Neural progenitor cell (in vitro differentiated cells): ENCODE measurements around the gene KCNJ9. TPM values are rescaled to one million over a fixed set of nuclear protein-coding genes. Genes with fewer than 3 reads are reported as not detected.

Source experiments
- DNase-seq: peaks from one replicate; pipeline ENCODE4 v3.0.0-alpha.2; 2016; ENCODE audit warnings: low spot score
- H2AFZ ChIP-seq: fragments of 200-600 bp; sonication (generic); replicated peaks from 2 replicates; pipeline ENCODE4 v1.6.1; 2016; ENCODE audit warnings: antibody characterized with exemption
- H3F3A ChIP-seq: fragments of 200-600 bp; sonication (generic); 2 replicates; pipeline ENCODE4 v1.6.1; 2016; ENCODE audit warnings: antibody characterized with exemption, low read depth
- H3K27ac ChIP-seq: fragments of 200-600 bp; sonication (generic); 2 replicates; pipeline ENCODE4 v1.5.1; 2016; ENCODE audit warnings: mild to moderate bottlenecking
- H3K27me3 ChIP-seq: fragments of 200-600 bp; sonication (generic); 2 replicates; pipeline ENCODE4 v1.6.1; 2016; ENCODE audit warnings: mild to moderate bottlenecking, moderate library complexity
- H3K36me3 ChIP-seq: fragments of 200-600 bp; sonication (generic); 2 replicates; pipeline ENCODE4 v1.5.1; 2016
- H3K4me1 ChIP-seq: fragments of 200-600 bp; sonication (generic); 2 replicates; pipeline ENCODE4 v1.6.1; 2016; ENCODE audit warnings: mixed run types
- H3K4me2 ChIP-seq: fragments of 200-600 bp; sonication (generic); 2 replicates; pipeline ENCODE4 v1.6.1; 2016
- H3K4me3 ChIP-seq: fragments of 200-600 bp; sonication (generic); 2 replicates; pipeline ENCODE4 v1.5.1; 2016
- H3K79me2 ChIP-seq: fragments of 200-600 bp; sonication (generic); 2 replicates; pipeline ENCODE4 v1.6.1; 2016; ENCODE audit warnings: low read depth
- H3K9ac ChIP-seq: fragments of 200-600 bp; sonication (generic); 2 replicates; pipeline ENCODE4 v1.6.1; 2016
- H3K9me3 ChIP-seq: fragments of 200-600 bp; sonication (generic); 2 replicates; pipeline ENCODE4 v1.5.1; 2016; ENCODE audit warnings: low read depth
- H4K20me1 ChIP-seq: fragments of 200-600 bp; sonication (generic); 2 replicates; pipeline ENCODE4 v1.6.1; 2016; ENCODE audit warnings: low read depth
- H3K27ac Mint-ChIP-seq: 3 replicates; pipeline ENCODE4 v1.8.0; 2021; ENCODE audit warnings: mixed read lengths
- H3K27me3 Mint-ChIP-seq: 2 replicates; pipeline ENCODE4 v1.8.0; 2022; ENCODE audit warnings: low read depth, mild to moderate bottlenecking, inconsistent platforms, moderate library complexity, mixed read lengths; ENCODE audit not compliant: insufficient read depth
- H3K36me3 Mint-ChIP-seq: 3 replicates; pipeline ENCODE4 v1.8.0; 2021; ENCODE audit warnings: mixed read lengths
- H3K4me1 Mint-ChIP-seq: 3 replicates; pipeline ENCODE4 v1.8.0; 2021; ENCODE audit warnings: mixed read lengths
- H3K4me3 Mint-ChIP-seq: 3 replicates; pipeline ENCODE4 v1.8.0; 2021; ENCODE audit warnings: mild to moderate bottlenecking, moderate library complexity, mixed read lengths
- H3K9me3 Mint-ChIP-seq: 3 replicates; pipeline ENCODE4 v1.8.0; 2020; ENCODE audit warnings: mixed read lengths
- EZH2 ChIP-seq: fragments of 200-600 bp; sonication (generic); IDR thresholded peaks from 2 replicates; pipeline ENCODE4 v1.6.1; 2017; ENCODE audit warnings: antibody characterized with exemption, mild to moderate bottlenecking, moderate library complexity
- EZH2phosphoT487 ChIP-seq: fragments of 200-600 bp; sonication (generic); IDR thresholded peaks from 2 replicates; pipeline ENCODE4 v1.6.1; 2017; ENCODE audit warnings: antibody characterized with exemption
- total RNA-seq: library from RNA; depleted of rRNA; stranded (reverse); fragments of >200 nt; gene quantifications from 2 replicates; pipeline ENCODE4 v1.2.3, GENCODE V29; 2015; ENCODE audit warnings: low replicate concordance
- TF ChIP-seq, protein P1 (sequence below): fragments of 200-600 bp; sonication (generic); IDR thresholded peaks from 2 replicates; pipeline ENCODE4 v1.5.1; 2017; ENCODE audit warnings: antibody characterized with exemption, mild to moderate bottlenecking

KCNJ9 gene
- total RNA-seq, 1 donor from 2014 or later = 0.09 TPM

DNA sequence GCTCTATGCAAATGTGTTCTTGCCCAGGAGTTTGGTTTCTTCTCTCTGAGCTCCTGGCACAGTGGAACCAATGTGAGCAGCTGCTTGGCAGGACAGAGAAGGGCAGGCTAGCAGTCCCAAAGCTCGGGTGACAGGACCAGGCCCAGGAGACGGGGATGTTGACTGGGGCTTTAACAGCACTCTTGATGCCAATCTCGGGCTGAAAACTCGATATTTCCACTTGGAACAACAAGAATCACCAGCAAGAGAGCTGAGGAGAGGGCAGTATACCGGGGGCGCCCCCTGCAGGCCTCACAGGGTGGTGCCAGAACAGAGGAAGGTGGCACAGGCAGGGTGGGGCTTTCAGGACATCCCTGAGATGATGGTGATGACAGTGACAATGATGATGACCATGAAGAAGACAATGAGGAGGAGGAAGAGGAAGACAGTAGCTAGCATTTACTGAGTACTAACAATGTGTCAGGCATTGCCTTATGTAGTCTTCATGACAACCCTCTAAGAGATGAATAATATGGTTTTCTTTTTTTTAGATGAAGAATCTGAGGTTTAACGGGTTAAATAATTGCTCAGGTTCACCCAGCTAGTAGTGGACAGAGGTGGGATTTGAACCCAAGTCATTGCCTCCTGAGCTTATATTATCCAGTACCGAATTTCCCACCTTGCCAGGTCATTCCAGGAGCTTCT, 2.7 kb upstream of the KCNJ9 start:
- peaks cover 80% of the 10 kb centered on the region for H3K27me3 ChIP-seq
- no peak overlapping the region for H3K9ac ChIP-seq
- H3K4me2 ChIP-seq = no peak overlapping the region
- H3K36me3 Mint-ChIP-seq = no peaks in the 10 kb centered on the region
- peak overlapping the region; percentile 5 for H3K27ac Mint-ChIP-seq
- no peaks in the 10 kb centered on the region for H3K9me3 ChIP-seq
- no peak overlapping the region for H3K4me3 ChIP-seq
- H2AFZ ChIP-seq = peak overlapping the region; percentile 35
- no peaks in the 10 kb centered on the region for H3K79me2 ChIP-seq
- no peak for TF ChIP-seq EZH2phosphoT487
- TF ChIP-seq, protein P1, sequence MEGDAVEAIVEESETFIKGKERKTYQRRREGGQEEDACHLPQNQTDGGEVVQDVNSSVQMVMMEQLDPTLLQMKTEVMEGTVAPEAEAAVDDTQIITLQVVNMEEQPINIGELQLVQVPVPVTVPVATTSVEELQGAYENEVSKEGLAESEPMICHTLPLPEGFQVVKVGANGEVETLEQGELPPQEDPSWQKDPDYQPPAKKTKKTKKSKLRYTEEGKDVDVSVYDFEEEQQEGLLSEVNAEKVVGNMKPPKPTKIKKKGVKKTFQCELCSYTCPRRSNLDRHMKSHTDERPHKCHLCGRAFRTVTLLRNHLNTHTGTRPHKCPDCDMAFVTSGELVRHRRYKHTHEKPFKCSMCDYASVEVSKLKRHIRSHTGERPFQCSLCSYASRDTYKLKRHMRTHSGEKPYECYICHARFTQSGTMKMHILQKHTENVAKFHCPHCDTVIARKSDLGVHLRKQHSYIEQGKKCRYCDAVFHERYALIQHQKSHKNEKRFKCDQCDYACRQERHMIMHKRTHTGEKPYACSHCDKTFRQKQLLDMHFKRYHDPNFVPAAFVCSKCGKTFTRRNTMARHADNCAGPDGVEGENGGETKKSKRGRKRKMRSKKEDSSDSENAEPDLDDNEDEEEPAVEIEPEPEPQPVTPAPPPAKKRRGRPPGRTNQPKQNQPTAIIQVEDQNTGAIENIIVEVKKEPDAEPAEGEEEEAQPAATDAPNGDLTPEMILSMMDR = peak; percentile 97
- no peaks in the 10 kb centered on the region for H3K36me3 ChIP-seq
- H4K20me1 ChIP-seq = no peaks in the 10 kb centered on the region
- peaks cover 22% of the 10 kb centered on the region for H3K4me1 Mint-ChIP-seq
- H3F3A ChIP-seq = no peaks in the 10 kb centered on the region
- peaks cover 22% of the 10 kb centered on the region for H3K27me3 Mint-ChIP-seq
- no peak overlapping the region for H3K27ac ChIP-seq
- peaks cover 2% of the 10 kb centered on the region for H3K9me3 Mint-ChIP-seq
- peak; percentile 54 for DNase-seq
- no peak overlapping the region for H3K4me3 Mint-ChIP-seq
- H3K4me1 ChIP-seq = no peaks in the 10 kb centered on the region

DNA sequence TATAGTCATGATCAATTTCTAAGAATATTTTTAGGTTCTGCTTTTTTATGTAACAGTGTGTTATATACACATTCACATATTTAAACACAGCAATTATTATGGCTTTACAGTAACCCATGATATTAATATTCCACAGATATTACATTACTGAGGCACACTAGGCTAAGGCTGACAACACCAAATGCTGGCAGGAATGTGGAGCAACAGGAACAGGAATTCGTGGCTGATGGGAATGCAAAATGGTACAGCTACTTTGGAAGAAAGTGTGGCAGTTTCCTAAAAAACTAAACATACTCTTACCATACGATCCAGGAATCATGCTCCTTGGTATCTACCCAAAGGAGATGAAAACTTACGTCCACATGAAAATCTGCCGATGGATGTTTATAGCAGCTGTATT, 1.9 kb upstream of the KCNJ9 start:
- H3K27me3 Mint-ChIP-seq = peaks cover 23% of the 10 kb centered on the region
- peaks cover 82% of the 10 kb centered on the region for H3K27me3 ChIP-seq

DNA sequence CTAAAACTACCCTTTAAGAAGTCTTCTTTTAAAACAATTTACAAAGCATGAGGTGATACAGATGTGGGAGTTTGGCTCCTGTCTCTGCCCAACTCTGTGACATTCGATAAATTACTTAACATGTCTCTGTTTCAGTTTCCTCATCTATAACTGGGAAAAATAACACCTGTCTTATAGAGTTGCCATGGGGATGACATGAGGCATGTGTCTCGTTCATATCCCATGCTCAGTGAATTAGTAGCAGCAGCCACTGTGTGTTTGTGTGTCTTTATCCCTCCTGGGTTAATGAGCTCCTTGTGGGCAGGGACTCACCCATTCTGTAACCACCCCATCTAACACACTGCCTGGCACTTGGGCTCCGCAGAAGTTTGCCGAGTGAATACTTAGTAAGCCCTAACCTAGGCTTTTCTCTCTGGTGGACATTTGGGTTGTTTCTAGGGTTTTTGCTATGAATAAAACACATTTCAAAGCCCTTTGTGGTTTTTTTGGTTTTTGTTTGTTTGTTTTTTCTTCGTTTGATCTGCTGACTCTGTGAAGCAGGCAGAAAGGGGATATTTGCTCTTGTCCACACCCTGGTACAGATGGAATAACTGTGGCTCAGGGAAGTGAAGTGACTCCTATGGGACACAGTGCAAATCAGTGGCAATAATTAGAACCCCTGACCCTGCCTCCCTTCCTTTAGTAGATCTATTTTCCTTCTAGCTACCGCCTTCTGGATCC, 797 bp upstream of the KCNJ9 start:
- H3K79me2 ChIP-seq = no peaks in the 10 kb centered on the region
- H3K4me3 ChIP-seq = no peak overlapping the region
- peaks cover 30% of the 10 kb centered on the region for H3K27me3 Mint-ChIP-seq
- H3K9ac ChIP-seq = no peak overlapping the region
- no peak overlapping the region for H3K4me2 ChIP-seq
- no peak for DNase-seq
- H3K36me3 Mint-ChIP-seq = no peaks in the 10 kb centered on the region
- no peaks in the 10 kb centered on the region for H3K36me3 ChIP-seq
- TF ChIP-seq EZH2phosphoT487 (no peak), EZH2 (no peak)
- TF ChIP-seq, protein P1 = no peak
- no peak overlapping the region for H3K27ac ChIP-seq
- H4K20me1 ChIP-seq = no peaks in the 10 kb centered on the region
- no peak overlapping the region for H3K4me3 Mint-ChIP-seq
- no peak overlapping the region for H3K27ac Mint-ChIP-seq
- peaks cover 82% of the 10 kb centered on the region for H3K27me3 ChIP-seq
- H3K9me3 Mint-ChIP-seq = peaks cover 2% of the 10 kb centered on the region
- no peaks in the 10 kb centered on the region for H3F3A ChIP-seq
- no peak overlapping the region for H2AFZ ChIP-seq
- H3K4me1 Mint-ChIP-seq = peaks cover 25% of the 10 kb centered on the region
- H3K4me1 ChIP-seq = no peaks in the 10 kb centered on the region
- no peaks in the 10 kb centered on the region for H3K9me3 ChIP-seq

More for the DNA sequence above, 1.9 kb upstream of the KCNJ9 start:
- Mint-ChIP-seq H3K27ac (no peak overlapping the region), H3K36me3 (no peaks in the 10 kb centered on the region), H3K9me3 (peaks cover 2% of the 10 kb centered on the region), H3K4me1 (peaks cover 22% of the 10 kb centered on the region), H3K4me3 (no peak overlapping the region)
- Histone ChIP-seq H3K9ac (no peak overlapping the region), H3K9me3 (no peaks in the 10 kb centered on the region), H3K4me3 (no peak overlapping the region), H3K36me3 (no peaks in the 10 kb centered on the region), H3K27ac (no peak overlapping the region), H2AFZ (no peak overlapping the region), H4K20me1 (no peaks in the 10 kb centered on the region), H3F3A (no peaks in the 10 kb centered on the region), H3K4me2 (no peak overlapping the region), H3K79me2 (no peaks in the 10 kb centered on the region), H3K4me1 (no peaks in the 10 kb centered on the region)
- TF ChIP-seq EZH2 (no peak), EZH2phosphoT487 (no peak)
- TF ChIP-seq, protein P1 = no peak
- DNase-seq = no peak
